Skeletal muscle tissue (tissue), 4 donors: ENCODE results near the gene OCA2. TPM values are rescaled to one million over a fixed set of nuclear protein-coding genes. Genes with fewer than 3 reads are reported as not detected.
"Not testable (repeated sequence)": the region's sequence is repeated elsewhere in the genome, so short reads cannot be mapped to it uniquely, and the experiment has no call there.

ENCODE experiments used
- H3K27ac ChIP-seq: one replicate; pipeline ENCODE4 v1.7.0; 2013; ENCODE audit warnings: mild to moderate bottlenecking, low read depth, low read length, inconsistent platforms
- H3K27me3 ChIP-seq, 3 donors: one replicate each; pipeline ENCODE4 v1.7.0; 2013; ENCODE audit warnings: low read length in 3 of 3; ENCODE audit not compliant: control insufficient read depth in 3 of 3, insufficient read depth in 3 of 3
- H3K36me3 ChIP-seq, 3 donors: one replicate each; pipeline ENCODE4 v1.7.0; 2013; ENCODE audit warnings: low read length in 3 of 3; ENCODE audit not compliant: control insufficient read depth in 3 of 3, insufficient read depth in 3 of 3
- H3K4me1 ChIP-seq, 3 donors: one replicate each; pipeline ENCODE4 v1.7.0; 2013; ENCODE audit warnings: low read length in 3 of 3, mild to moderate bottlenecking in 3 of 3; ENCODE audit not compliant: control insufficient read depth in 3 of 3, insufficient read depth in 3 of 3
- H3K4me3 ChIP-seq, 3 donors: one replicate each; pipeline ENCODE4 v1.7.0; 2013; ENCODE audit warnings: low read length in 3 of 3
- H3K9ac ChIP-seq, 3 donors: one replicate each; pipeline ENCODE4 v1.7.0; 2013; ENCODE audit warnings: low read length in 3 of 3, mild to moderate bottlenecking in 3 of 3, moderate library complexity in 2 of 3, low read depth in 1 of 3
- H3K9me3 ChIP-seq, 3 donors: one replicate each; pipeline ENCODE4 v1.7.0; 2013; ENCODE audit warnings: low read length in 3 of 3; ENCODE audit not compliant: control insufficient read depth in 3 of 3
- total RNA-seq: library from RNA; depleted of rRNA; stranded (reverse); fragments of >200 nt; gene quantifications from one replicate; pipeline ENCODE4 v1.2.3, GENCODE V29; 2014
- donor health status: Osteomylitis.

OCA2 gene
- 5.7 TPM for total RNA-seq

DNA sequence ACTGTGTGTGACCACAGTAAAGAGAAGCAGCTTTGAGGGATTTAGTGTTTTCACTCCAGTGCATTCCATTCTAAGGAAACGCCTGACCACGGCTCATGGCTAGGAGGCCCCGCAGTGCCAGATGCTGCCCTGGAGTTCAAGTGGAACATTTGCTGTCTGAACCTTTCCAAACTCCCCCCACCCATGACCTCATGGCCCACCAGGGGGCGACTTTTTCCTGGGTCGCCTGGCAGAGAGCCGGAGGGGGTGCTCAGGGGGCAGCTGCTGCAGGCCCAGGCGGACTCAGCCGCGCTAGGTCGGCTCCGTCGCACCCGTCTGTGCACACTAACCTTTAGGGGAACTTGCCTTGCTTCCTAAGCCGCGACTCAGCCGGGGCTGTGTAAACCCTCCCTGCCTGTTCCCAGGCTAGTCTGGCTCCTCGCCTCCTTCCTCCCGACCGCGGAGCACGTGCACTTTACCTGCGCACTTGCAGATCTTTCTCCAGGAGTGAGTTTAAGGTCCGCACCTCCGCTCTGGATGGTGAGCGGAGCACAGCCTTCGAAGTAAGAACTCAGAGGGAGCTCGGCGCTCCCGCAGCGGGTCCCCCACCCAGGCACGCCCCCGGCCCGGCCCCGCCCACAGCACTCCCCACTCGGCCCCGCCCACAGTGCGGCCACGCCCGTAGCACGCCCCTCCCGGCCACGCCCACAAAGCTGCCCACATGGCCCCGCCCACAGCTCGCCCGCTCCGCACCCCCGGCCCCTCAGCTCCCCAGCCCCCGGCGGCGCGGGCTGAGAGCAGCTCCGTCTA is at the start of gene OCA2:
Gene OCA2, minus strand, starts transcription at position 550 of the 789 bp plus-strand sequence. CDS start 17,441 bp downstream, outside the sequence.
- H3K4me1 ChIP-seq = peaks cover 18 to 34% (median 34%) of the 10 kb centered on the region in 3 donors

DNA sequence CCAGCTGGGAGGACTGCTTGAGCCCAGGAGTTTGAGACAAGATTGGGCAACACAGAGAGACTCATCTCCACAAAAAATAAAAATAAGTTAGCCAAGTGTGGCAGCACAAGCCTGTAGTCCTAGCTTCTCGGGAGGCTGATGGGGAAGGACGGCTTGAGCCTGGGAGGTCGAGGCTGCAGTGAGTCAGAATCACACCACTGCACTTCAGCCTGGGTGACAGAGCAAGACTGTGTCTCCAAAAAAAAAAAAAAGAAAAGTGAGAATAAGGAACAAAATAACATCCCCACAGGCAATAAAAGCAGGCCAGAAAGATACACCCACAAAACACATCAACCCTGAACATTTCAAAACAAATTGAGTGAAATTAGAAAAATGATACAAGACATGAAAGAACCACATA is 48.7 kb upstream of the OCA2 start:
- Histone ChIP-seq H3K27me3 (no peaks in the 10 kb centered on the region), H3K9ac (no peak overlapping the region), H3K4me3 (no peak overlapping the region), H3K4me1 (no peaks in the 10 kb centered on the region), H3K27ac (no peak overlapping the region), H3K9me3 (peaks cover 0 to 3% (median 0%) of the 10 kb centered on the region in 3 donors), H3K36me3 (peaks cover 23 to 28% (median 28%) of the 10 kb centered on the region in 3 donors)

More for the DNA sequence above, at the start of gene OCA2:
- Histone ChIP-seq H3K4me3 (peak within 1 kb of the TSS in 2 of 3 donors; percentile 41 to 50), H3K36me3 (no peaks in the 10 kb centered on the region), H3K27ac (no peak within 1 kb of the TSS), H3K9ac (peak within 1 kb of the TSS in 1 of 3 donors; percentile 45), H3K9me3 (no peaks in the 10 kb centered on the region), H3K27me3 (peaks cover 50 to 62% (median 58%) of the 10 kb centered on the region in 3 donors)

DNA sequence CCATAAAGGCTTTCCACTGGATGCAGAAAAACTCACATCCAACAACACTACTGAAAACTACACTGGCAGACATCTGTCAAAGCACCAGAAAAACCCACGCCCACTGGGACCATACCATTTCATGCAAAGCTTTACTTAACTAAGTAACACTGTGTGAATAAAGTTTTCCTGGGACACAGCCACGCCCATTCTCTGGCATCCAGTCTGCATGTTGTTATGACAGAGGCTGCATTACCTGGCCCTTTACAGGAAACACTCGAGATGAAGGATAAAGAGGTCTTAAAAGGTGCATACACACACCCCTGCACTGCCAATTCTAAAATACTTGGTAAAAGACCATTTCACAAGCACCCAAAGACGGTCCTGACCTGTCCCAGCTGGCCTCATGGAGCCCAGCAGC is 46.3 kb upstream of the OCA2 start:
- peaks cover 33 to 36% (median 36%) of the 10 kb centered on the region in 3 donors for H3K36me3 ChIP-seq
- not testable (repeated sequence) for H3K4me3 ChIP-seq, H3K4me1 ChIP-seq, H3K9me3 ChIP-seq, H3K9ac ChIP-seq, H3K27ac ChIP-seq, H3K27me3 ChIP-seq

DNA sequence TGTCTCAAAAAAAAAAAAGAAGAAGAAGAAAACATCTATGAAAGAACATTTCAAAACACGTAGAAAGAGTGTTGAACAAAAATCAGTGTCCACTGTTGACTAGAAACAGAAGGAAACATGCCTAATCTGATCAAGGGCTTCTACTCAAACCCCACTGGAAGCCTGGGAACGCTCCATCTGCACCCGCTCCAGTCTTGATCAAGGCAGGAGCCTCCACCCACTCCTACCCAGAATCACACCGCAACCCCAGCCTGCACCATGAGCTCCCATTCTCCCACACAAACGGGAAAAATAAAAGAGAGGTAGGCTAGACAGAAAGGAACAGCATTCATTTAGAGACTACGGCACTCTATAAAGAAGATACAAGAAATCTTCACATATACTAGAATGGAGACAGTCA is 40.9 kb upstream of the OCA2 start:
- Histone ChIP-seq H3K27me3 (no peaks in the 10 kb centered on the region), H3K36me3 (peaks cover 31 to 42% (median 37%) of the 10 kb centered on the region in 3 donors), H3K4me3 (no peak overlapping the region)

DNA sequence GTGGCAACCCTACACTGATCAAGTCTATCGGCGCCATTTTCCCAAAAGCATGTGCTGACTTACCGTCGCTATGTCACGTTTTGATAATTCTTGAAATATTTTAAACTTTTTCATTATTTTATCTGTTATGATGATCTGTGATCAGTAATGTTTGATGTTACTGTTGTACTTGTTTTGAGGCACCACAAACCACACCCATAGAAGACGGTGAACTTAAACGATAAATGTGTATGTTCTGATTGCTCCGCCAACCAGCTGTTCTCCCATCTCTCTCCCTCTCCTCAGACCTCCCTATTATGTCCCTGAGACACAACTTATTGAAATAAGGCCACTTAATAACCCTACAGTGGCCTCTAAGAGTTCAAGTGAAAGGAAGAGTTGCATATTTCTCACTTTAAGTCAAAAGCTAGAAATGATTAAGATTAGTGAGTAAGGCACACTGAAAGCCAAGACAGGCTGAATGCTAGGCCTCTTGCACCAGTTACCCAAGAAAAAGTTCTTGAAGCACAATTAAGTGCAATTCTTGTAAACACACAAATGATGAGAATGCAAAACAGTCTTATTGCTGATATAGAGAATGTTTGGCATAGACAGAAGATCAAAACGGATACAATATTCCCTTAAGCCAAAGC is 38.4 kb upstream of the OCA2 start:
- H3K27me3 ChIP-seq, H3K9ac ChIP-seq, H3K4me1 ChIP-seq, H3K9me3 ChIP-seq, H3K27ac ChIP-seq, H3K4me3 ChIP-seq: not testable (repeated sequence)
- peaks cover 23 to 28% (median 26%) of the 10 kb centered on the region in 3 donors for H3K36me3 ChIP-seq

More for the DNA sequence above, 40.9 kb upstream of the OCA2 start:
- Histone ChIP-seq H3K9ac (no peak overlapping the region), H3K4me1 (no peaks in the 10 kb centered on the region), H3K27ac (no peak overlapping the region), H3K9me3 (no peaks in the 10 kb centered on the region)

DNA sequence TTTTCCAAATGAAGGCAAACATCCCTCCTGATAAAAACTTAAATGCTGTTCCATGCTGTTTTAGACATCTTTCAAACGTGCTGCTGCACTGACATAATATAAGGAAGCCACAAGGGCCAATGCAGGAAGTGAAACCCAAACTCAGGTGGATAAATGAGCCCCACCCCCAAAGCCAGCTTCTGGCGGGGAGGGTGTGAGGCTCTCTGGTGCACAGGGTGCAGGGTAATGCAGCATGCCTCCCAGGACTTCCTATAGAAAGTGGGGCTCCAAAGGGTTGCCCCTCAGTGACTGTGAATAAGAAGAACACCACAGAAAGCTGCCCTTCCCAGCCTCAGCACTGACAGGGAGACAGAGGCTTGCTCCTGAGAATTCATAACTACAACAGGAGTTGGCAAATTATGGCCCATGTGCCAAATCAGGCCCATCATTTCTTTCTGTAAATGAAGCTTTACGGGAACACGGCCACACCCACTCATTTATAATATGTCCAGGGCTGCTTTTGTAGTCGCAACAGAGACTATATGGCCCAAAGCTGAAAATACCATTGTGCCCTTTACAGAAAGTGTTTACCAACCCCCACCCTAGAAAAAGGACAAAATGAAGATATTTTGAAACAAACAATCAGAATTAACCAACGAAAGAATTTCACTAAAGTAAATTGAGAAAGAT is 37.3 kb upstream of the OCA2 start:
- not testable (repeated sequence) for H3K27ac ChIP-seq, H3K9ac ChIP-seq, H3K9me3 ChIP-seq, H3K4me3 ChIP-seq, H3K27me3 ChIP-seq, H3K4me1 ChIP-seq
- peaks cover 25 to 31% (median 28%) of the 10 kb centered on the region in 3 donors for H3K36me3 ChIP-seq

DNA sequence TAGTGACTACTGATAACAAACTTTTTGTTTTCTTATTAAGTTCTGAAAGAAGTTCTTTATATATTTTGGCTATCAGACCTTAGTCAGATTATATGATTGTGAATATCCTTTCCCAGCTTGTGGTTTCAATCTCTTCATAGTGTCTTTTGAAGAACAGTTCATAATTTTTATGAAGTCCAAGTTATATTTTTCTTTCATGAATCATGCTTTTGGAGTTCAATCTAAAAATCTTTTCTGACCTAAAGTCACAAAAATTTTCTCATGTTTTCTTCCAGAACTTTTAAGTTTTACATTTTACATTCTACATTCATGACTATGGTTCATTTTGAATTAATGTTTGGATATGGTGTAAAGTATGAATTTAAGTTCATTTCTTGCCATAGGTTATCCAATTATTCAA is 34.2 kb upstream of the OCA2 start:
- peaks cover 32 to 38% (median 36%) of the 10 kb centered on the region in 3 donors for H3K36me3 ChIP-seq

DNA sequence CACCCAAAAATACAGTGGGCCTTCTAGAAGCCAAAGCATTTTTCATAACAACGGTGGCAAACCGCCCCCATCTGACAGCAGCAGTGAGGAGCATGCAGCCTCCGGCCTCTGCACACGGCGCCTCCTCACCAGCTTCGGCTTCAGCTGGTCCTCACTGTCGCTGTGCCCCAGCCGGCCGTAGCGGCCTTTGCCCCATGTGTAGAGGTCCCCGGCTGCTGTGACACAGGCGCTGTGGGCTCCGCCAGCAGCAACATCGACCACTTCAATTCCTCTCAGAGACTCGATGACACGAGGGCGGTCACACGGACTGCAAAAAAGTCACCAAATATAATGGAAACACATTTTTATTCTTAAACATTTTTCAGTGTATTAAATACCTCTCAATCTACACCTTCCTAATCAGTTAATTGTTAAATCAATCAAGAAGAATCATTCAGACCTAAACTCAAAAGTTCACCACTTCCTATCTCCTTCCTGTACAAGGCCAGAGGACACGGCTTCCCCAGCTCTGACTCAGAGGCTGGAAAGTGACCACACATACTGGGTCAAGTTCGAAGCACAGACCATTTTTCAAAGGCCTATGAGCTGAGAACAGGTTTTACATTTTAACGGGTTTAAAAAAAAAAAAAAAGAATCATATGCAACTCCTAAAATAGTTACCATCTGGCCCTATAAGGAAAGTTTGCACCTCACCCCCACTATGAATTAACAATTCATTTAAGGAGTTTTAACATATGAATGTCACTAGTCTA is 33.6 kb upstream of the OCA2 start:
- Histone ChIP-seq H3K9ac (no peak overlapping the region), H3K4me1 (peaks cover 0 to 2% (median 0%) of the 10 kb centered on the region in 3 donors), H3K4me3 (no peak overlapping the region), H3K27ac (no peak overlapping the region), H3K9me3 (no peaks in the 10 kb centered on the region), H3K27me3 (no peaks in the 10 kb centered on the region), H3K36me3 (peaks cover 31 to 41% (median 32%) of the 10 kb centered on the region in 3 donors)

More for the DNA sequence above, 34.2 kb upstream of the OCA2 start:
- Histone ChIP-seq H3K9me3 (no peaks in the 10 kb centered on the region), H3K4me1 (no peaks in the 10 kb centered on the region), H3K27ac (no peak overlapping the region), H3K4me3 (no peak overlapping the region), H3K27me3 (no peaks in the 10 kb centered on the region), H3K9ac (no peak overlapping the region)

DNA sequence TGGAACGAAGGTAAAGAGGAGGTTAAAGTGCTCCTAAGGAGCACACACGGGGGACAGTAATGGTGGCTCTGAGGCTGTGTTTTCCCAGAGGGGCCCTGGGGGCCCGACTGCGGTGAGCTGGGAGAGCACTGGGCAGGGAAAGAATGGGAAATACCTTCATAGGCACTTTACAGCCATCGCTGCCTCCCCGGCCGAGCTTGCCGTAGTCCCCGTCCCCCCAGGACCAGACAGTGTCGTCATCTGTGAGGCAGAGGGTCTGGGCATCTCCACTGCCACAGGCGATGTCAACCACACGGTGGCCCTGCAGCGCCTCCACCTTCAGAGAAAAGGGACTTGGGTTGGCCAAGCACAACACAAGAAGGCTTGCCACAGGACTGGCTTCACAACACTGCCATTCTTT is 32.8 kb upstream of the OCA2 start:
- Histone ChIP-seq H3K27ac (no peak overlapping the region), H3K36me3 (peaks cover 29 to 45% (median 38%) of the 10 kb centered on the region in 3 donors), H3K9me3 (no peaks in the 10 kb centered on the region), H3K27me3 (no peaks in the 10 kb centered on the region), H3K9ac (no peak overlapping the region), H3K4me3 (no peak overlapping the region), H3K4me1 (peaks cover 0 to 2% (median 0%) of the 10 kb centered on the region in 3 donors)
